Thymus (tissue), 11 donors: ENCODE data around the gene NFKBIL1. TPM values are rescaled to one million over a fixed set of nuclear protein-coding genes. Genes with fewer than 3 reads are reported as not detected.

ENCODE experiments used
- DNase-seq, 9 donors: peaks; one replicate each; pipeline ENCODE4 v3.0.0-alpha.2; 2013; ENCODE audit warnings: low spot score in 9 of 9, low read depth in 6 of 9, missing footprints in 1 of 9
- H3K27ac ChIP-seq, 2 donors: one replicate each; pipeline ENCODE4 v1.5.1; 2013; ENCODE audit warnings: control low read depth in 1 of 2, low read depth in 1 of 2, low read length in 1 of 2, mild to moderate bottlenecking in 1 of 2, moderate library complexity in 1 of 2
- H3K27me3 ChIP-seq, 2 donors: one replicate each; pipeline ENCODE4 v1.5.1; 2013; ENCODE audit warnings: low read length in 1 of 2; ENCODE audit not compliant: control insufficient read depth in 2 of 2, insufficient read depth in 1 of 2
- H3K36me3 ChIP-seq, 2 donors: one replicate each; pipeline ENCODE4 v1.5.1; 2013; ENCODE audit warnings: low read length in 1 of 2, mild to moderate bottlenecking in 1 of 2, moderate library complexity in 1 of 2; ENCODE audit not compliant: control insufficient read depth in 2 of 2, insufficient read depth in 2 of 2
- H3K4me1 ChIP-seq, 2 donors: one replicate each; pipeline ENCODE4 v1.5.1; 2013; ENCODE audit warnings: low read length in 2 of 2; ENCODE audit not compliant: control insufficient read depth in 2 of 2, insufficient read depth in 2 of 2
- H3K4me3 ChIP-seq, 2 donors: one replicate each; pipeline ENCODE4 v1.5.1; 2013; ENCODE audit warnings: low read length in 2 of 2, control low read depth in 1 of 2, mild to moderate bottlenecking in 1 of 2
- H3K9me3 ChIP-seq, 2 donors: one replicate each; pipeline ENCODE4 v1.5.1; 2013; ENCODE audit warnings: low read length in 1 of 2, mild to moderate bottlenecking in 1 of 2; ENCODE audit not compliant: control insufficient read depth in 2 of 2, insufficient read depth in 1 of 2
- WGBS: extraction: QIAGEN DNeasy Blood & Tissue Kit; methylation state at CpG from one replicate; pipeline ENCODE4 v1.1.7; 2013; 5-methylcytosine and 5-hydroxymethylcytosine counted together
- polyA plus RNA-seq: library from polyadenylated mRNA; stranded (reverse); fragments of 200-250 nt; gene quantifications from one replicate; pipeline ENCODE4 v1.2.3, GENCODE V29; 2013
- total RNA-seq: library from RNA; stranded (reverse); fragments of 120-200 nt; gene quantifications from one replicate; pipeline ENCODE4 v1.2.4, GENCODE V29; 2013
- donor health status: healthy.

The NFKBIL1 gene
- total and polyA plus RNA-seq, 2 donors: 15.4 to 23.6 TPM

GRCh38 chr6:31568537-31568961 is 21.1 kb downstream of the NFKBIL1 start:
- Histone ChIP-seq H3K4me1 (peaks cover 14 to 56% of the 10 kb centered on the region in 2 donors), H3K36me3 (no peaks in the 10 kb centered on the region), H3K27me3 (no peaks in the 10 kb centered on the region), H3K4me3 (no peak overlapping the region), H3K27ac (peak overlapping the region in 1 of 2 donors; percentile 41), H3K9me3 (peaks cover 0 to 3% of the 10 kb centered on the region in 2 donors)
- 24% methylated on average over 3 of the region's 3 CpGs for WGBS
- peak in 3 of 9 donors; percentile 54 to 77 (median 62) for DNase-seq

GRCh38 chr6:31569861-31570536 is 22.6 kb downstream of the NFKBIL1 start:
- no peak for DNase-seq
- Histone ChIP-seq H3K27ac (no peak overlapping the region), H3K36me3 (no peaks in the 10 kb centered on the region), H3K4me1 (peaks cover 14 to 71% of the 10 kb centered on the region in 2 donors), H3K9me3 (peaks cover 0 to 3% of the 10 kb centered on the region in 2 donors), H3K27me3 (no peaks in the 10 kb centered on the region), H3K4me3 (no peak overlapping the region)
- 98% methylated on average over 1 of the region's 1 CpG for WGBS

- Histone ChIP-seq H3K4me3 (peak within 1 kb of the TSS; percentile 12 to 46), H3K4me1 (peaks cover 19 to 90% of the 10 kb centered on the region in 2 donors), H3K9me3 (peaks cover 0 to 3% of the 10 kb centered on the region in 2 donors), H3K27ac (peak within 1 kb of the TSS; percentile 61 to 91), H3K27me3 (no peaks in the 10 kb centered on the region), H3K36me3 (peaks cover 0 to 4% of the 10 kb centered on the region in 2 donors)
- DNase-seq: peak in 3 of 9 donors; percentile 51 to 84 (median 67)
- 56% methylated on average over 27 of the region's 27 CpGs for WGBS
Observed at GRCh38 chr6:31572041-31572911, 24.9 kb downstream of the NFKBIL1 start, which contains the start of gene LTA. LTA (plus strand) TSS chr6:31572289; CDS start chr6:31572743, 454 bp downstream.

- 98% methylated on average over 9 of the region's 9 CpGs for WGBS
- no peaks in the 10 kb centered on the region for H3K27me3 ChIP-seq
- DNase-seq: no peak
- peaks cover 0 to 9% of the 10 kb centered on the region in 2 donors for H3K36me3 ChIP-seq
- no peak overlapping the region for H3K4me3 ChIP-seq
- H3K9me3 ChIP-seq: peaks cover 0 to 3% of the 10 kb centered on the region in 2 donors
- peaks cover 17 to 90% of the 10 kb centered on the region in 2 donors for H3K4me1 ChIP-seq
- no peak overlapping the region for H3K27ac ChIP-seq
Observed at GRCh38 chr6:31573239-31574105, 26.1 kb downstream of the NFKBIL1 start.

- no peak for DNase-seq
- peaks cover 15 to 90% of the 10 kb centered on the region in 2 donors for H3K4me1 ChIP-seq
- peaks cover 0 to 13% of the 10 kb centered on the region in 2 donors for H3K36me3 ChIP-seq
- peaks cover 0 to 3% of the 10 kb centered on the region in 2 donors for H3K9me3 ChIP-seq
- no peak overlapping the region for H3K27ac ChIP-seq
- no peaks in the 10 kb centered on the region for H3K27me3 ChIP-seq
- 94% methylated on average over 14 of the region's 14 CpGs for WGBS
- H3K4me3 ChIP-seq: no peak overlapping the region
Observed at GRCh38 chr6:31574106-31575061, 27.0 kb downstream of the NFKBIL1 start.

- WGBS: 49% methylated on average over 19 of the region's 19 CpGs
- no peaks in the 10 kb centered on the region for H3K27me3 ChIP-seq
- peak within 1 kb of the TSS; percentile 6 to 47 for H3K4me3 ChIP-seq
- H3K9me3 ChIP-seq: peaks cover 0 to 3% of the 10 kb centered on the region in 2 donors
- H3K27ac ChIP-seq: peak within 1 kb of the TSS; percentile 1 to 38
- H3K36me3 ChIP-seq: peaks cover 0 to 22% of the 10 kb centered on the region in 2 donors
- peak in 2 of 9 donors; percentile 34 to 60 for DNase-seq
- H3K4me1 ChIP-seq: peaks cover 22 to 98% of the 10 kb centered on the region in 2 donors
Observed at GRCh38 chr6:31575335-31575901, 28.0 kb downstream of the NFKBIL1 start, which contains the start of gene TNF. TNF (plus strand) TSS chr6:31575565; CDS start chr6:31575742, 177 bp downstream.

GRCh38 chr6:31575952-31576685 is 28.7 kb downstream of the NFKBIL1 start:
- peaks cover 0 to 3% of the 10 kb centered on the region in 2 donors for H3K9me3 ChIP-seq
- WGBS: 80% methylated on average over 8 of the region's 8 CpGs
- no peaks in the 10 kb centered on the region for H3K27me3 ChIP-seq
- no peak for DNase-seq
- peak overlapping the region in 1 of 2 donors; percentile 1 for H3K27ac ChIP-seq
- peak overlapping the region in 1 of 2 donors; percentile 47 for H3K4me3 ChIP-seq
- H3K4me1 ChIP-seq: peaks cover 22 to 96% of the 10 kb centered on the region in 2 donors
- H3K36me3 ChIP-seq: peaks cover 0 to 24% of the 10 kb centered on the region in 2 donors
